Mucosa of gallbladder (tissue), 1 donor: ENCODE results near the gene HSD11B2. TPM values are rescaled to one million over a fixed set of nuclear protein-coding genes. Genes with fewer than 3 reads are reported as not detected.

Experiments
- DNase-seq: peaks from one replicate; pipeline ENCODE4 v3.0.0-alpha.2; 2020; ENCODE audit warnings: low spot score
- total RNA-seq: library from RNA; stranded (reverse); gene quantifications from one replicate; pipeline ENCODE4 v1.2.1, GENCODE V29; 2021
- donor health status: DM: no; HTN: no; CAD: no.

HSD11B2 gene
- total RNA-seq, 1 donor from 2014 or later = 29.1 TPM

- DNase-seq = peak; percentile 71
Measured at GRCh38 chr16:67396159-67397035, 34.5 kb upstream of the HSD11B2 start.

GRCh38 chr16:67397036-67397801 is 33.7 kb upstream of the HSD11B2 start:
- no peak for DNase-seq

- no peak for DNase-seq
Measured at GRCh38 chr16:67397812-67398545, 32.9 kb upstream of the HSD11B2 start.

- no peak for DNase-seq
Measured at GRCh38 chr16:67398546-67399217, 32.2 kb upstream of the HSD11B2 start.

GRCh38 chr16:67399218-67399733 is 31.6 kb upstream of the HSD11B2 start:
- no peak for DNase-seq

- no peak for DNase-seq
Measured at GRCh38 chr16:67399749-67400704, 30.9 kb upstream of the HSD11B2 start.

- no peak for DNase-seq
Measured at GRCh38 chr16:67400901-67401300, 30.0 kb upstream of the HSD11B2 start.

GRCh38 chr16:67403976-67404555 is 26.9 kb upstream of the HSD11B2 start:
- DNase-seq = no peak

- DNase-seq = peak; percentile 93
Measured at GRCh38 chr16:67404740-67405226, 26.1 kb upstream of the HSD11B2 start.

GRCh38 chr16:67405336-67405735 is 25.6 kb upstream of the HSD11B2 start:
- no peak for DNase-seq

GRCh38 chr16:67406111-67406971 is 24.6 kb upstream of the HSD11B2 start:
- no peak for DNase-seq

GRCh38 chr16:67407176-67407787 is 23.6 kb upstream of the HSD11B2 start:
- no peak for DNase-seq

GRCh38 chr16:67407788-67408452 is 23.0 kb upstream of the HSD11B2 start:
- no peak for DNase-seq

- DNase-seq = no peak
Measured at GRCh38 chr16:67409631-67410030, 21.3 kb upstream of the HSD11B2 start.

- no peak for DNase-seq
Measured at GRCh38 chr16:67411339-67411738, 19.6 kb upstream of the HSD11B2 start.

GRCh38 chr16:67412294-67412693 is 18.6 kb upstream of the HSD11B2 start:
- no peak for DNase-seq
